NCI-H128 (cell line): ENCODE data around the gene ACTR1B.
"Not testable (repeated sequence)": the region's sequence is repeated elsewhere in the genome, so short reads cannot be mapped to it uniquely, and the experiment has no call there.

Experiments
- DNase-seq: peaks from one replicate; lab custom pipeline; 2025; ENCODE audit not compliant: unreplicated experiment; lab: John Stamatoyannopoulos, UW

Gene ACTR1B

DNA sequence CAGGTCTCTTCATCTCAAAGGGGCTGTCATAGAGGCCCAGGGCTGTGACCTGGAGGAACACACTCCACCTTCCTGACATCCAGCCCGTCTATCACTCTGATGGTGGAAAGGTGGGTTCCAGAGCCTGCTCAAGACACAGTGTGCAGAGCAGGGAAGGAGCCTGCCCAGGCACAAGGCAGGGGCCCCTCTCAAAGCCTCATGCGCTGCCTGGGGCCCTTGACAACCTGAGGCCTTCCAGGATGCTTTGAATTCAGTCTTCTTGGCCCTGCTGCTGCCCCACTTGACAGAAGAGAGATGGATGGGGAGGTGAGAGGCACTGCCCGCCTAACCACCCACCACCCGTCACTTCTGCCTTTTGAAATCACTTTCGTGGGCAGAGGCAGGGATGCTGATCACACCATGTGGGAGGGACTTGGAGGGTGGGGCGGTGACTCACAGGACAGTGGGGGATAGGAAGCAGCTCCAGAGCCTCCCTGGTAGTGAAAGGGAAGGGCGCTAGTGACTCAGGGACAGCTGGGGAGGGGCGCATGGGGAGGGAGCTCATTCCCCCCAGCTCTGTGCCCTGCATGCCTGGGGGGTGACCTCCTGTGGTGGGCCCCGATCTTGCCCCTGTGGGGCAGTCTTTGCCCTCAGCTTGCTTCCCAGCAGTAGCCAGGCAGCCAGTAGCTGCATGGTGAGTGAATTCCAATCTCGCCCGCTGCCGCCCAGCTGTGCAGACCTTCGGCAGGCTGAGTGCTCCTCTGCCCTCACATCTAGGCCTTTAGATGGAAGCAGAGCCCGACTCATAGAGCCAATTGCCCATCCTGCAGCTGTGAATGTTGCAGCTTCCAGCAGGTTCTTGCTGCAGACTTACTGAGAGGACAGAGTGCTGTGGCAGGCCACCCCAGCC is 44.7 kb downstream of the ACTR1B start:
- DNase-seq, result not testable (repeated sequence)

DNA sequence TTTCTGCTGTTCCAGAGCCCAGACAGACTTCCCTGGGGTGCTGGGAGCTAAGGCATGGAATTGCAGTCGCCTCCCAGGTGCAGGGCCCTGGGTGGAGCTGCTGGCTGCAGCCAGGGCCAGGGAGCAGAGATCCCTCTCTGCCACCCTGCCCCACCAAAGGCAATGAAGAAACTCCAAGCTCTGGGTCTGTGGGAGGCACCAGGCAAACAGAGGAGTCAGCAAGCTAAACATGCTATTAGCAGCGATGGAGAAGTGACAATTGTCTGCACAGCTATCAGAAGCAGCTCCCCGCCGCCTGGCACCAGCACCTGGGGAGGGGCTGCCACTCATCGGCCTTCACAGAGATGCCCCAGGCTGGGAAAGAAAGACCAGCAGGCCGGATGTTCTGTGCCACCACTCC is 45.9 kb downstream of the ACTR1B start:
- no peak for DNase-seq

DNA sequence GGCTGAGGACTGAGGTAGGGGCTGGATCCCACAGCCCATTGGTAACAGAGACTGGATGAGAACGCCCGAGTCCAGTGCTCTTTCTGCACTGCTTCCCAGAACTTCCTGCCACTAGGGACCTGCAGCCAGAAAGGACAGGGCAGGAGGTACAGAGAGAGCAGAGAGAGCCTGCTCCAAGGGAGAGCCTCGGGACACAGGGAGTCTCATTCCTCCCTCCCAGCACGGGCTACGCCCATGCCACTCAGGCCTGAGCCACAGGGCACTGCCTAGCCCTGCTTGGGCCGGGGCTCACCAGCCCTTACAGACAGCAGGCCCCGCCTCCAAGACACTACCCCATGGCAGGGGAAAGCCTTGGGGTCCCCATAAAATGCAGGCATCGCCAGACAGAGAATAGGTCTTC is 48.1 kb downstream of the ACTR1B start:
- not testable (repeated sequence) for DNase-seq

DNA sequence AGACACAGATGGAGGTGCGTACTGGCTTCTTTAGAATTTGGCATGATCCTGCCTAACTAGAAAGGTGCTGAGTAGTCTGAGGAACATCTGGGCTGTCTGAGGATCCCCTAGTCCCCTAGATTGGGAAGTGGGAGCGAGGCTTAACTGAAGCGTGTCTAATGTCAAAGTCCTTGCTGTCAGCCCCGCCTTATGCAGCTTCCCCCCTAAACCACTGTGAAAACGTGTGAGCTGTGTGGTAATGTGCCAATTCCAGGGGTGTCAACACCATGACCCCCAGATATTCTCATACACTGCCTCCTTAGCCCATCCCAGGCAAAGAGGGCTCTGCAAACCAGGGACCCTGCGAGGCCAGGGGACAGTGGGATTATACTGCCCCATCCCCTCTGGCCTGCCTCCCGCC is 51.9 kb downstream of the ACTR1B start:
- DNase-seq, result not testable (repeated sequence)

DNA sequence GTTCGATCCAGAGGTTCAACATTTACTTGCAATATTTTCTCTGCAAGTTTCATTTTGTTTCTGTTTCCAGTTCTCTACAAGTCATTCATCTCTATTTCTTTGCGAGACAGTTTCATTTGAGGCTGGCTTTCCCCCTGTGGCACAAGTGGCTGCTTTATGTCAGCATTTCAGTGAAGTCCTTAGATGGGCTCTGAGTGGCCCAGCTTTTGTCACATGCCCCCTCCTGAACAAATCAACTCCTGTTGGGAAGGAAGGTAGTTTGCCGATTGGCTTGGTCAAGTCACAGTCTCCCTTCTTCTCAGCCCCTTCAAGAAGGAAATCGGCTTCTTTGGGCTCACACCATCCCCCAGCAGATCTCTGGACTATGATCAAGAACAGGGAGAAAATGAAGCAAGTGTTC is 55.1 kb downstream of the ACTR1B start:
- DNase-seq, result not testable (repeated sequence)
